ENCODE data around the gene FBXO41. TPM values are rescaled to one million over a fixed set of nuclear protein-coding genes. Genes with fewer than 3 reads are reported as not detected.

Gene FBXO41
- polyA plus RNA-seq, 1 of the 3 experiments (the other 2 are of a cell fraction): 3.1 TPM

GRCh38 chr2:73307720-73308119 is 23.4 kb upstream of the FBXO41 start:
- Histone ChIP-seq H4K20me1 (ENCODE audit: insufficient read depth) (no peaks in the 10 kb centered on the region), H3K27me3 (ENCODE audit: insufficient read depth) (peaks cover 6% of the 10 kb centered on the region; the same call in 1 of the 2 replicates), H3K4me1 (ENCODE audit: control insufficient read depth in 1 of 2, insufficient read depth in 2 of 2, low read depth in 1 of 2, low read length in 1 of 2) (no peaks in the 10 kb centered on the region), H3K79me2 (ENCODE audit: insufficient read depth) (no peaks in the 10 kb centered on the region), H3K4me2 (no peak overlapping the region), H2AFZ (ENCODE audit: low read depth) (no peak overlapping the region), H3K4me3 (ENCODE audit: low read depth in 2 of 2, low read length in 1 of 2) (no peak overlapping the region), H3K27ac (ENCODE audit: low read depth in 2 of 2, low read length in 1 of 2) (no peak overlapping the region), H3F3A (replicated peaks; ENCODE audit: insufficient read depth) (no peaks in the 10 kb centered on the region), H3K9me3 (no peaks in the 10 kb centered on the region), H3K36me3 (replicated peaks in 1 of 2; ENCODE audit: control insufficient read depth in 1 of 2, insufficient read depth in 2 of 2, low read length in 1 of 2) (no peaks in the 10 kb centered on the region), H3K9ac (no peak overlapping the region), H3K9me2 (no peaks in the 10 kb centered on the region)
- POLR2A ChIA-PET: interaction anchor here (0.5 kb wide), 1 partner anchor 37 kb away, joined by 3 read pairs; no protein-coding TSS in a partner anchor
- 32% methylated on average over 9 of the region's 9 CpGs for WGBS (ENCODE audit: low lambda C conversion rate)
- TF ChIP-seq RCOR1 (IDR thresholded peaks at IDR 0.05; ENCODE audit: low read length) (no peak), FOXM1 (IDR thresholded peaks at IDR 0.05; ENCODE audit: low read depth) (no peak), SMC3 (IDR thresholded peaks at IDR 0.05; ENCODE audit: low read depth, low read length) (no peak), CHD2 (IDR thresholded peaks at IDR 0.05; ENCODE audit: low read length, partially characterized antibody) (no peak), TAF1 (IDR thresholded peaks at IDR 0.05; ENCODE audit: borderline replicate concordance, low read depth, low read length) (no peak), YY1 (IDR thresholded peaks at IDR 0.05; ENCODE audit: low read depth) (no peak), REST (IDR thresholded peaks at IDR 0.05; ENCODE audit: low read depth, low read length) (no peak), SIN3A (IDR thresholded peaks at IDR 0.05; ENCODE audit: borderline replicate concordance, low read depth, low read length) (no peak), GABPA (IDR thresholded peaks at IDR 0.05; ENCODE audit: low read depth) (no peak), MXI1 (IDR thresholded peaks at IDR 0.05; ENCODE audit: low read depth, low read length) (no peak)
- TF ChIP-seq, protein P1, sequence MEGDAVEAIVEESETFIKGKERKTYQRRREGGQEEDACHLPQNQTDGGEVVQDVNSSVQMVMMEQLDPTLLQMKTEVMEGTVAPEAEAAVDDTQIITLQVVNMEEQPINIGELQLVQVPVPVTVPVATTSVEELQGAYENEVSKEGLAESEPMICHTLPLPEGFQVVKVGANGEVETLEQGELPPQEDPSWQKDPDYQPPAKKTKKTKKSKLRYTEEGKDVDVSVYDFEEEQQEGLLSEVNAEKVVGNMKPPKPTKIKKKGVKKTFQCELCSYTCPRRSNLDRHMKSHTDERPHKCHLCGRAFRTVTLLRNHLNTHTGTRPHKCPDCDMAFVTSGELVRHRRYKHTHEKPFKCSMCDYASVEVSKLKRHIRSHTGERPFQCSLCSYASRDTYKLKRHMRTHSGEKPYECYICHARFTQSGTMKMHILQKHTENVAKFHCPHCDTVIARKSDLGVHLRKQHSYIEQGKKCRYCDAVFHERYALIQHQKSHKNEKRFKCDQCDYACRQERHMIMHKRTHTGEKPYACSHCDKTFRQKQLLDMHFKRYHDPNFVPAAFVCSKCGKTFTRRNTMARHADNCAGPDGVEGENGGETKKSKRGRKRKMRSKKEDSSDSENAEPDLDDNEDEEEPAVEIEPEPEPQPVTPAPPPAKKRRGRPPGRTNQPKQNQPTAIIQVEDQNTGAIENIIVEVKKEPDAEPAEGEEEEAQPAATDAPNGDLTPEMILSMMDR (IDR thresholded peaks at IDR 0.05): no peak
- TF ChIP-seq, protein P2, sequence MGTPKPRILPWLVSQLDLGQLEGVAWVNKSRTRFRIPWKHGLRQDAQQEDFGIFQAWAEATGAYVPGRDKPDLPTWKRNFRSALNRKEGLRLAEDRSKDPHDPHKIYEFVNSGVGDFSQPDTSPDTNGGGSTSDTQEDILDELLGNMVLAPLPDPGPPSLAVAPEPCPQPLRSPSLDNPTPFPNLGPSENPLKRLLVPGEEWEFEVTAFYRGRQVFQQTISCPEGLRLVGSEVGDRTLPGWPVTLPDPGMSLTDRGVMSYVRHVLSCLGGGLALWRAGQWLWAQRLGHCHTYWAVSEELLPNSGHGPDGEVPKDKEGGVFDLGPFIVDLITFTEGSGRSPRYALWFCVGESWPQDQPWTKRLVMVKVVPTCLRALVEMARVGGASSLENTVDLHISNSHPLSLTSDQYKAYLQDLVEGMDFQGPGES (IDR thresholded peaks at IDR 0.05; ENCODE audit: low read depth, low read length): no peak
- CTCF ChIA-PET: interaction anchor here (0.8 to 1.9 kb wide), 2 partner anchors 14 to 17 kb away, joined by 4 to 7 read pairs; no protein-coding TSS in a partner anchor
- DNase-seq: no peak

Measured in SK-N-SH (cell line).